NOMO-1 (cell line): ENCODE data around the gene ASXL1.

Source experiments
- DNase-seq, 2 experiments: peaks; one replicate each; lab custom pipeline; 2025; ENCODE audit not compliant: unreplicated experiment in 2 of 2; lab: John Stamatoyannopoulos, UW

ASXL1 gene

DNA sequence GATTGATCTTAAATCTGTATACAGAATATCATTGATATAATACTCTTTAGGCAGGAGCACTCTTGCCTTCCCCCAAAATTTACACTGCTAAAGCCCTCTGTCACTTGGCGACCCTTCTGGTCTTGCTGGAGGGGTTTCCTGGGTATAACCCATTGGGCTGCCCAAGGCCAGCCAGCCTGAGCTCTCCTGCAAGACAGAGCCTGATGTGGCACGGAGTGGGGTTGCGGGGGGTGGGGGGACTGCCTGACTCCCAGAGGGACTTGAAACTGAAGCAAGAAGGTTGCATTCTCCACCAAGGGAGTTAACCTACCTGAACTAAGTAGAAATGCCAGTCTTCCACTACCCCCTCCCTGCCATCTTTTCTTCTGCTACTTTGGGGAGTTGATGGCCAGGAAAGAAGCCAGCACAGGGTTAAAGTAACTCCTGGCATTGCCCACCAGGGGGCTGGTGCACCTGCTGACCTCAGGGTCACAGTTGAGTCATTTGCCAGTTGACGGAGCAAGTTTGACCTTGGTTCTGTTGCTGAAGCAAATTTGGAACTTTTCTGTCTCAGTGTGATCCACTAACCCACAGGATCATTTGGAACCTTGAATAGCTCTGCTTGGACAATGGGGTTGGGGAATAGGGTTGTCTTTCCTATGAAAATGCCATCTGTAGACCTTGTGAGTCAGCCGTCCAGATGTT, 79.4 kb downstream of the ASXL1 start:
- no peak for DNase-seq

DNA sequence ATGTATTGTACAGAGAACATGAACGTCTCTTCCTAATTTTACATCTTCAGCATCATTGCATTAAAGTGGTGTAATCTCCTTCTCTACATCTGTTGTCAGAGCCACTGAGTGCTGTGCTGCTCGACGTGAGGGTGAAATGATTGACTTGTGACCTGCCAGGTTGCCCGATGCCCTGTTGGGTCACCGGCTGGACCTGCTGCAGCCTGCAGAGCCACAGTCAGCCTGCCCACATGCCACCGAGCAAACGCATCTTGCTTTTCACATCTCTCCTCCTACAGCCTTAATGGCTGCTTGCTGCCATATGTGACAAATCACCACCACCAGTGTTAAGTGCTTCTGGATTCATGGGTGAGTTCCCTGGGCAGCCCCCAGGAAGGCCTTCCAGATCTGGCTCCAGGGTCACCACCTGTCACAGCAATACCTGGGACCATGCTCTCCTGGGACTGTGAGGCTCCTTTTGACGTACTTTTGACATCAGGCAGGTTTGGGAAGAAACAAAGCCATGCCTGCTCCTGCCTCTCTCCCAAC, 80.3 kb downstream of the ASXL1 start:
- DNase-seq, result no peak

DNA sequence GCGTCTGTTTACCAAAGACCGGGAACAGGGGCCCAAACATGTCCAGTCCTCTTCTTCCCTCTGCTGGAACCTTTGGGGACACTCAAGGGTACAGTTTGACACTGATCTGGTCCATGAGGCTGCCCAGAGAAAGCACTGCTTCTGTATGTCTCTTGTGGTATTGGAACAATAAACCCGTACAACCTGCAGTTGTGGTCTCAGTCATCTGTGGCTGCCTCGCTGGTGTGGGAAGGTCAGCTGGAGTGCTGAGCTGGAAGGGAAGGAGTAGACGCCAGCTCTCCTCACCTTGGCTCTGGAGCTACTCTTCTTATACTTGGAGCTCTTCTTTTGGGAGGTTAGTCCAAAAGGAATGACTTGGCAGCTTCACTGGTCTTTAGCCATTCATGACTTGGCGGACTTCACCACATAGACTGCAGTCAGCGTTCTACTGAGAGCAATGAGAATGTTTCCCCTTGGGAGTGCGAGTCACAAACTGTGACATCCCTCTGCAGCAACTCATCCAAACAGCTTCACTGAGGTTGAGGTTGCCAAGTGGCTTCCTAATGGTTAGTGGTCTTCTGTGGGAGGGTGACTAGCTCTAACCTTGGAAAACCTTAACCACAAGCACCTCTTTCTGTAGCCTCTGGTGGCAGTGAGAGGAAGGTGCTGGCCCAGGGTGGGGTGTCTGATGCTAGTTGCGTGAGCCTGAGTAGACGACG, 81.2 kb downstream of the ASXL1 start:
- no peak for DNase-seq

DNA sequence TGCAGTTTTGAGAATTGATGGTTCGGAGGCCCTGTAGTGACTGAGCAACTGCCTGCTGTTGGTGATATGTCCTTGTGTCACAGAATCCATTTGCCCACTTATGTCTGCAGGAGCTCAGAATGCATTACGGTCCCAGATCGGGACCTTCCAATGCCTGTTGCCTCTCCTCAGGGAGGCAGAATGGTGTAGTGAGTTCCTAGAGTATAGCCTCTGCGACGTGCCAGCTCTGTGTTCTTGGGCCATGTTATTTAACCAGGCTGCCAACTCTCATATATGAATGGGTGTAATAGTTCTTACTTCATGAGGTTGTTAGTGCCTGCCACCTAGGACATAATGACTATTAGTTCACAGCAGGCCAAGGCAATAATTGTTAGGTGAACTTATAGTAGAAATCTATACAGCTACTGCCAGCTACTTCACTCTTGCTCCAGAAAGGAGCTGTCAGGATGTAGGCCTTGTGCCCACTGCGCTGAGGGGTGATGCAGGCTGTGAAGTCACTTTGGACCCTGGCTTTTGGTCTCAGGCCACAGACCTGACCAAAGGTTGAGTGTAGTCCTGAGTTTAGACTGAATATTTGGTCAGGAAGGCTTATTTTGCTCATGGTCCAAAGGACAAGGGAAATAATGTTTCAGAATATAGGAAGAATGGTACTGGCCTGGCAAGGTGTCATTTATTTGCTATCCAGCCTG, 82.1 kb downstream of the ASXL1 start:
- no peak for DNase-seq

DNA sequence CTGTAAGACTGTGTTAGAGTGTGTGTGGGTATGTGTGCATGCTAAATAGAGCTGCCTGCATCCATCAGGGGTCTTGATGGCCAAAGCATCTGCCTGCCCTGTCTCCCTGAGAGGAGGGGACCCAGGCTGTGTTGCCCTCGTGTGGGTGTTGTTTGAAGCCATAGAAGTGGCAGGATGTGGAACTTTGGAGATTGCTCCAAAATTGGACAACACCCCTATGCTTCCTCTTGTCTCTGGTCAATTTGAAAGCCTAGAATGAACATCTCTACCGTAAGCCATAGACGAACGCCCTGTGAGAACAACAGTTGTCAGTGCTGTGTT, 82.6 kb downstream of the ASXL1 start:
- no peak for DNase-seq

DNA sequence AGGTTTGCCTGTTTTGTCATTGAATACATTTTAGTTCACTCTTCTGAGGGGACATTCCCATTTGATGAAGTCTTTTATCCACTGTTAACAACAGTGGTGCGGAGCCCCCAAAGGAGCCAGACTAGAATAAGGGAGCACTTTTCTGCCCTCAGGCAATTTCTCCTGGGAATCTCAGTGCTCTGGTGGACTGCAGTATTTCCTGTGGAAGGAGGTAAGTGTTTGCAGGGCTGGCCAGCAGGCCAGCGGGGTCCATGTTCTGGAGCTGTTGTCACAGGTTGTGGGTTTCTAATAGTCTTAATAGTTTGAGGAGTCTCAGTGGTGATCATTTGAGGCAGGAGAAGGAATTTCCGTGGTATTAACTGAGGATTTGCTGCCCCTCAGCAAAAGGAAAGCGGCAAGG, 83.5 kb downstream of the ASXL1 start:
- no peak for DNase-seq

DNA sequence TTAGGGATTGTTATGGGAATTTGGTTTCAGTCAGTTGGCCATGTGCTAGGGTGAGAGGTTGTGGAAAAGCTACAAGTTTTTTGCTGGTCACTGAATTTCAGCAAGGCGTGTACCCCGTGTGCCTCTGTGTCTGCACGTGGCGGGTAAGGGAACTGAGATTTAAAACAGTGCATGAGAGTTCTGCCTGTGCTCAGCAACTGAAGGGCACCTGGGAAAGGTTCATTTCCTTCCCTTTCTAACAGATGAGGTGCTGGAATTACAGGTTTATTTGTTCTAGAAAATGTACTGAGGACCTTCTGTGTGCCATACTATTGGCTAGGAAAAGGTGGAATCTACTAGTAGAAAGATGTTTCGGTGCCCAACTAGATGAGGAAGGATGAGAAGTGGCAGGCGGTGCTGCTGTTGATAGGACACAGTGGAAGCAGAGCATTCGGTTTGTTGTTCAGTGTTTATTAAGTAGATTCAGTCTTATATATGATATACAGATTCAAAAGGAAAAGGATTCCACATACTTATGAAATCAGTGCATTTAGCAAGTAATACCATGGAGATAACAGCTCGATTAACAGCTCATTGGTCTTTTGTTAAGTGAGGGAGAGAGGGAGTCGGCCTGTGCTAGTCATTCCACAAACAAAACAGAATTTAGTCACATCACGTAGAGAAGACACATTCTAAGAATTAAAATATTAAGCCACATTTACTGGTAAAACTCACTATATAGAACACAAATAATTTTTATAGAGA, 84.7 kb downstream of the ASXL1 start:
- no peak for DNase-seq

DNA sequence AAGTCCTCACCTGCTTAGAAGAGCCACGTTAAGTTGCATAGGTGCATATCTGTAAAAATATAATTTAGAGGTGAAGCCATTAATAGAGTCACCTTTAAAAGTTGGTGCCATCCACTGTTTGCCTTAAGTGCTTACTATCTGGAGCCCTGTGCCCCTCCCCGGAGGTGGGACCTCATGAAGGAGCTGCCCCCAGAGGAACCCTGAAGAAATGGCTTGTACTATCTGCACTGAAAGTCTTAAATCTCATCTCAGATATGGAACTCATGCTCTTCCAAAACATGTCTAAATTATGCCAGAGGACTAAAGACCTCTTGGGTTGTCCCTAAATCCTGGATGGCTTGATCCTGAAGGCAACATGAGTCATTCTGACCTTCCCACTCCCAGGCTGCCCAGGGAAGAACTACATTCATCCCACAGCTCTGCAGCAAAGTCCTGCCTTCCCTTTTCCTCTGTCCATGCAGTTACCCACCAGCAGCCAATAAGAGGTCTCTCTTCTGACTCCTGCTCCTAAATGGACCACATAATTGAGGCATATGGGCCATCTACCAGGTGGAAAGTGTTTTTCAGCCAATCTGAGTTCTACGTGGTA, 85.3 kb downstream of the ASXL1 start:
- DNase-seq, result no peak

DNA sequence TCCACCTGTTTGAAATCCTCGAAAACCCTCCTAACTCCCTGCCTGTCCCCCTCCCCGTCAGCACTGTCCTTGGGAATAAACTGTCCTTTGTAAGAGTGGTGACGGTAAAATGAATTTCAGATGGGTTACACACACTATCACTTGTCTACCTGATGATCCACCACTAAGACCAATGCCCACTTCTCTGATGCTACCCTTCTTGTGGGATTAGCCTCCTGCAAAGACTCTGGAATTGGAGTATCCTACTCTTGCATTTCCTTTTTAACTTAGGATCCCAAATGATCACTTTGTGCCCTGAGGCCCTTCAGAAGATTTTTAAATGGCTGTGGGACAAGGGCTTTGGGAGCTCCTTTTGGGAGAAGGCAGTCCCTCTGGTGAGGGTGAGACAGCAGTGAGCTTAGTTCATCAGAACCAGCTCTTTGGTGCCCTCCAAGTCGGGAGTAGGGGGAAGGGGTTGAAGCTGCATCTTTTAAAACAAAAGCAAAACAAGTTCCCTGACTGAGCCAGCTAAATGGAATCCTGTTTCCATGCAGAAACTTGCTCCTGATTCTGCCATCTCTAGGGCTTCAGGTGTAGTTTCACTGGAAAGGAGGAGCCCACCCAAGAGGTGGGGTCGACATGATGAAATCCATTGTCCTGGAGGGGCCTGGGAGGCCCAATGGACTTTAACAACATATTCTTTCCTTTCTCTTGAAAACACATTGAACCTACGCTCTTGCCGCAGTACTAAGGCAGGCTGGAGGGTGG, 86.5 kb downstream of the ASXL1 start:
- DNase-seq, result no peak

DNA sequence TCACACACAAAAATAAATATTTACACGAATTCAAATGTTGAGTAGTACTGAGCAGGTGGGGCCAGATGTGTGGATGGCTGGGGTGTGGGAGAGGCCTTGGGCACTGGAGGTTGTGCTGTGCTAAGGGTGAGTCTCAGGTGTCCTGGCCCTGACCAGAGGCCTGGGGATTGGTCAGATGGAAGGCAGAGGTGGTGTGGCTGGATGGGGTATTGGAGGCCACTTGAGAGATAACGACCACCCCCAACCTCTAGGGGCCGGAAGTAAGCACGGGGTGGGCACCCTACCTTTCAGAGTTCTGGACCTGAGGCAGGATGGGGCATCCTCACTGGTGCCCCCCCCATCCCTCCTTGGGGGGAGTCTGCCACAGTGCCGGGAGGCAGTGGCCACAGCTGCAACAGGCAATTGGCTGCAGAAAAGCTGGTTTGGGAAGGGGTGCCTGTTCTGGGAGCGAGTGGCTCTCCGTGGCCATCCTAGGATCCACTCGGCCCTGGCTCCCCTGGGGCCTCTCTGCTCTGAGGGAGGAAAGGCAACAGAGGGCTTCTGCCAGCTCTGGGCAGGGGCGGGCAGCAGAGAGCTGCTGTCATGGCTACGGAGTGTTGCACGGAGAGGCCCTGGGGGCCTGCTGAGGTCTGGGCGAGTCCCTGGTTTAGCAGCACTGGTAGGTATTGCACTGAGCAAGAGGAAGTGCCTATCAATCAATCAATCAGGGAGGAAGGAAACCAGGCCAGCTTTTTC, 87.6 kb downstream of the ASXL1 start:
- peak; percentile 33 to 60 for DNase-seq

DNA sequence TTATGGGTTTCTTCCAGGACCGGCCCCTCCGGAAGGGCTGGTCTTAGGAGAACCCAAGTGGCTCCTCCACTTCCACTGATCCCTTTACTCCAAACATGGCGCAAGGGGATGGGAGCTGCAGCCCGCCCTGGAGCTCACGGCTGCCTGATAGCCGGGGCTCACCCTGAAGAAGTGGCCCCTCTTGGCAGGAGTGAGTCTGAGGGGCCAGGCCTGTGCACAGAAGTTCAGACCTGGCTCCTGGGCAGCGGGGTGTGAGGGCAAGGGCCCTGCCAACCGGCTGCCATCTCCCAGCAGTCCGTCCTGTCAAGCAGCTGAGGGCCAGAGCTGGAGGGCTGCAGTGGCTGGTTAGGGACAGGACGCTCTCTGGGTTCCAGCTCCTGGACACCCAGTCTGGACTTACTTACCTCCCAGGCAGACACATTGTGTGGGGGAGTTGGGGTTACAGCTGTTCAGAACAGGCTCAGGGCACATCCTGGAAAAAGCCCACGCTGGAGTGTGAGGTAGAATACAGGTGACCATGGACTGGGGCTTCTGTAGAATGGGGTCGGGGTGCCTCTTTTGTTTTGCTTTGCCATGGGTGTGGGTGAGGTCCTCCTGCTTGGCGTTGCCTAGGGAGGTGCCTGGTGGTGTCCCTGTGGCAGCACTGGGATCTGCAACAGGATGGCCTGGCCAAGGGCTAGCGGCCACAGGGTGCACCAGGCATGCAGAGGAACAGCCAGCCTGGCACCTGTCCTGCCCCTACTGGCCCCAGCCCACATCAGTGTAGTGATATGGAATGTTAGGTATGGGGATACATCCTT, 88.4 kb downstream of the ASXL1 start:
- DNase-seq, result no peak

DNA sequence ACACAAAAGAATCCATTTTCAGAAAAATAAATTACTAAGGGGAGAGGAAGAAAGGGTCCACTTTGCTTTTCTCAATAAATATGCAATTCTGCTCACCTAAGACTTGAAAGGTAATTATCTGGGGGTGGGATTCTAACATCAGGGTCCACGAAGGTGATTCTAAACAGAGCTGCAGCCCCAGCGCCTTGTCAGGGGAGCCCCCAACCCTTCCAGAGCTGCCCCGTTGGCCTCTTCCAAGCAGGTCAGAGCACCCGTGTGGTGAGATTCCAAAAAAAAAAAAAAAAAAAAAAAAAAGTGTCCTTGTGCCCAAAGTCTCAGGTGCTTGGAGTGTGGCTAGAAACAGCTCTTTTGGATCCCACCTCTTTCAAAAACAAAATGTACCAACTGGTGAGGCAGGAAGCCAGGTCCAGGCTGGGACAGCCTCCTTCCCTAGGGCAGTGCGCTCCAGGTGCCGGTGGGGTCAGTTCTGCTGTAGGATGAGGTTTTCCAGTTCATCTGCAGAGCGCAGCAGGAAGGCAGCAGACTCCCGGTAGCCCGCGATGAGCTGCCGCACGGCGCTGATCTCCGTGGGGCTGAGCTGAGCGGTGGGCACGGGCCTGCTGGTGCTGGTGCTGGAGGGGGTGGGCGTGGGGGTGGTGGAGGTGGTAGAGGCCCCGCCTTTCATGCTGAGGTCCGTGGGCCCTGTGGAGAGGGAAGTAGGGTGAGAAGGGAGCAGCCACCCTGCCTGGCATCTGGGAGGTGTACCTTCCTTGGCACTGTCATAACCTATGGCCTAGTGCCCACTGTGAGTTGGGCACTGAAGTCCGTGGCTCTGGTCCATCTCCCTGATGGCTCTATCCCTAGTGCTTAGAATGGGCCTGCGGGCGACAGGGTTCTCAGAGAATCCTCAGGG, 89.3 kb downstream of the ASXL1 start:
- DNase-seq, result no peak

DNA sequence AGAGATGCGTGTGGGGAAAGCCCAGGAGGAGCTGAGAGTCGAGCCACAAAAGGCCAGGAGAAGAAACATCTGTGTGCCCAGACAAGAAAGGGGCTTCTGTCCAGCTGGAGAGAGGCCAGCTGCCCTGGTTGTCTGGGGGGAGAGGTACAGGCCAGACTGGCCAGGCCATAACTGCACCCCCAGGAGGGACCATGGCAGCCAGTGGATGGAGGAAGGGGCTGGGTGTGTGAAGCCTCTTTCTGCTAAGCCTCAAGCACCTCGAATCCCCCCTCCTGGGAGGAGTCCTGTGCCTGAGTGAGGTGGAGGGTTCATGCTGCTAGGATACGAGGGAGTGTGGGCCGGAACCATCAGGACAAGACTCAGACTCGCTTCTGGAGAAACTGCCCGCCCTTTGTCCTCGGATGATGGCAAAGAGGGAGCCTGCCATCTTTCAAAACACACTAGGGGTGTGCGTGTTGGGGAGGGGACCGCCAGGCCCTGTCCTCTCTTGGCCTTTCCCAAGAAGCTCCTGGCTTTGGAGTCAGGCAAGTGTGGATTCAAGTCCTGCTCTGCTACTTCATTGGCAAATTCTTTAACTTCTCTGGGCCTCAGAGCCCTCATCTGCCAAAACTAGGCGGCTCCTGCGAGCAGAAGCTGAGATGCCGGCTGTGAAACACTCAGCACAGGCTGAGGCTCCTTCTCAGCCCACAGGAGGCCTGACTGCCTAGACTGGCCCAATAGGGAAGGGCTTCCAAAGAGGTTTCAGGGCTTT, 90.3 kb downstream of the ASXL1 start:
- DNase-seq, result no peak

DNA sequence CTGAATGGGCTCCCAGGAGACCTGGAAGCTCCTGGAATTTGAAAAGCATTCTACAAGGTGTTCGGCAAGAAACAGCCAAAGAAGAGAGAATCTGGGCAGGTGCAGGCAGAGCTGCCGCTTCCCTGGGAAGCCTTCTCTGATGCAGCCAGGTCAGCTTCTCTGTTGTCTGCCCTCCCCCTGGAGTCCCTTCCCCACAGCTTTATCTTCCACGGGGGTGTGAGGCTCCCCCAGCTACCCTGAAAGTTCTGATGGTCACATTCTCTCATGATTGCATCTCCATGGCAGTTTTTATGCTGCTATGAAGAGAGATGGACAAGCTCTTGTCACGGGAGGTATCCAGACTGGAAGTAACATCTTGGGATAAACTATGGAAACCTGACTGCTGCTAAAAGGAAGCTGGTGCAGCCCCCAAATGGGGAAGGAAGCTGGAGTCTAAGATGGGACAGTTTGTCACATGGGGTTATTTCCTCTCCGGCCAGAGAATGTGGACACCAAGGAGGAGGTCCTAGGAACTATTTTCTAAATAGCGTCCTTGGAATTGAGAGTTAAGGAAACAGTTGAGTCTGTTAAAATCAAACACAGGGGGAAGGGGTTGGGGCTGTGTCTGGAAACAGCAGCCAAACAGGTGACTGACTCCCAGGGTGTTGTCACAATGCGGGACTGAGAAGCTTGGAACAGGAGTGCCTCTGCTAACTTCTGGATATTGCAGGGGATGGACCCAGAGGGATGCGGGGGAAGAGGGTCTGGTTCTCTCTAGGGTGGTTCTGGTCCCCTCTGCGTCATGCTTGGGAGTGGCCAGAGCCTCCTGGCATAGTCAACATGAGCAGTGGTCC, 91.1 kb downstream of the ASXL1 start:
- DNase-seq, result no peak

DNA sequence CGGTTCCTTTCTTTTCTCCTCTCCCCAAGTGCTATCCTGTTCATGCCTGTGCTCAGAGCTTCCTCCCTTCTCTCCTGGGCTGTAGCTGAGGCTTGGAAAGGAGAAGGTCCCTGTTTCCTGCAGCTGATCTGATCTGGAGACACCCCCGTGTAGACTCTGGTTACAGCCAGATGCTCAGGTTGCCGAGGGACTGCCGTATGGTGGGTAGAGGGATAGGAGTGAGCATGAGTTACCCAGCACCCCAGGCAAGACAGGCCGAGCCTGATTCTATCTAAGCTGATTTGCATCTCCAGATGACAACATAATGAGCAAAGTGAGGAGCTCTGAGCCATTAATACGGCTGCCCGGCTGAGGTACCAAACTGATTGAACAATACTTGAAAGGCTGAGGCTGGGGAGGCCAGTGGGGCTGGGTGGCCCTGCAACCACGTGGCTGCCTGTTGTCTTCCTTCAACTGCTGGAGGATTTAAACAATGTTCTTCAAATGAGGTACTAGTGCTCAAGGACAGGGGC, 91.8 kb downstream of the ASXL1 start:
- no peak for DNase-seq

DNA sequence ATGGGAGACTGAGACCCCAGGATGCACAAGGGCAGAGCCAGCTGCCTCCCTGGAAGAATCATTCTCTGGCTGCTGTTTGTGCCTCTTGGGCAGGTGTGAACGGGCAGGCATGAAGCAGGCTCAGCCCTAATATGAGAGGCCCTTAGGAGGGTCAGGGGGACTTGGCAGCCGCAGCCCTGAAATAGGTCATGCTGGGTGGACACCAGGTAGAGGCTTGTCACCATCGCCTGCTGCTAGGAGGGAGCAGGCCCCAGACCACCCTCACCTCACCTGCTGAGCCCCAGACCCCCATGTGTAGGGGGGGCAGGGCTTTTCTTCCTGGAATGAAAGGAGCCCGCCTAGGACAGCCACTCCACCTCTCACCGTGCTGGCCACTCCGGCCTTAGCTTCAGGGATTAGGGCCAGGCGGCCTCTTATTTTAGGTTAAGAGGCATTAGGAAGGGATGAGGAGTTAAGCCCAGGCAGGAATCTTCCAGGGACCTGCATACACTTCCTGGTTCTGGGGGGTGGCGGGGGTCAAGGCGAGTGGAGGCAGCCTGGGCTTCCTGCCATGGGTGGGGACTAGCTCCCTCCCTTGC, 92.4 kb downstream of the ASXL1 start:
- no peak for DNase-seq
